SK-N-SH treated with all-trans-retinoic acid at 6 μM for 48 hours (cell line): ENCODE measurements around the gene RRP12.
A peak's percentile ranks its signal among the peaks of the same experiment; 100 is the strongest.

Experiments used
- ATAC-seq: fragments of 200-7000 bp; cut with Tn5 transposase; 3 replicates; pipeline ENCODE4 v1.9.1; 2020; ENCODE audit warnings: mild to moderate bottlenecking, moderate library complexity
- ARNTL ChIP-seq: fragments of 450-650 bp; formaldehyde crosslinking; IDR thresholded peaks from 2 replicates; pipeline ENCODE4 v1.5.0; 2020; ENCODE audit warnings: low read depth, mild to moderate bottlenecking, moderate library complexity, borderline replicate concordance
- CSDC2 ChIP-seq: fragments of 250-450 bp; sonication (Bioruptor Pico); IDR thresholded peaks from 2 replicates; pipeline ENCODE4 v1.5.0; 2020; ENCODE audit warnings: mild to moderate bottlenecking, moderate library complexity
- ESRRG ChIP-seq: fragments of 250-450 bp; sonication (Bioruptor Pico); IDR thresholded peaks from 2 replicates; pipeline ENCODE4 v1.6.1; 2021; ENCODE audit warnings: mild to moderate bottlenecking
- ISL1 ChIP-seq: fragments of 250-450 bp; sonication (Bioruptor Pico); IDR thresholded peaks from 2 replicates; pipeline ENCODE4 v2.1.2; 2022; ENCODE audit warnings: mild to moderate bottlenecking, moderate library complexity
- OSR1 ChIP-seq: fragments of 250-450 bp; sonication (Bioruptor Pico); IDR thresholded peaks from 2 replicates; pipeline ENCODE4 v1.8.0; 2022; ENCODE audit warnings: moderate library complexity, mild to moderate bottlenecking, inconsistent platforms
- PPARA ChIP-seq: fragments of 250-450 bp; sonication (Bioruptor Pico); IDR thresholded peaks from 2 replicates; pipeline ENCODE4 v1.5.0; 2020; ENCODE audit warnings: mild to moderate bottlenecking, borderline replicate concordance
- RARB ChIP-seq: fragments of 250-450 bp; sonication (Bioruptor Pico); IDR thresholded peaks from 2 replicates; pipeline ENCODE4 v1.8.0; 2021; ENCODE audit warnings: mild to moderate bottlenecking, moderate library complexity
- SNAI2 ChIP-seq: fragments of 250-450 bp; sonication (Bioruptor Pico); IDR thresholded peaks from 2 replicates; pipeline ENCODE4 v1.5.0; 2020; ENCODE audit warnings: mild to moderate bottlenecking, moderate library complexity
- TCF4 ChIP-seq: fragments of 250-450 bp; sonication (Bioruptor Pico); IDR thresholded peaks from 2 replicates; pipeline ENCODE4 v1.8.0; 2021; ENCODE audit warnings: mild to moderate bottlenecking, moderate library complexity, borderline replicate concordance
- TOX ChIP-seq: fragments of 250-450 bp; sonication (Bioruptor Pico); IDR thresholded peaks from 2 replicates; pipeline ENCODE4 v1.8.0; 2021; ENCODE audit warnings: mild to moderate bottlenecking, moderate library complexity, borderline replicate concordance
- ZC3H10 ChIP-seq: fragments of 250-450 bp; sonication (Bioruptor Pico); IDR thresholded peaks from 2 replicates; pipeline ENCODE4 v1.5.1; 2021; ENCODE audit warnings: mild to moderate bottlenecking, moderate library complexity
- ZFP3 ChIP-seq: fragments of 250-450 bp; sonication (Bioruptor Pico); IDR thresholded peaks from 2 replicates; pipeline ENCODE4 v1.5.0; 2020; ENCODE audit warnings: mild to moderate bottlenecking, moderate library complexity
- ZFP30 ChIP-seq: fragments of 450-650 bp; formaldehyde crosslinking; IDR thresholded peaks from 2 replicates; pipeline ENCODE4 v1.5.0; 2022; ENCODE audit warnings: mild to moderate bottlenecking, moderate library complexity
- ZNF565 ChIP-seq: fragments of 450-650 bp; formaldehyde crosslinking; conservative IDR thresholded peaks from 2 replicates; pipeline ENCODE4 v1.5.0; 2020; ENCODE audit warnings: low read depth, mild to moderate bottlenecking, moderate library complexity
- ZNF70 ChIP-seq: fragments of 450-650 bp; formaldehyde crosslinking; IDR thresholded peaks from 2 replicates; pipeline ENCODE4 v1.5.0; 2020; ENCODE audit warnings: mild to moderate bottlenecking, moderate library complexity
- ZNF8 ChIP-seq: fragments of 450-650 bp; formaldehyde crosslinking; IDR thresholded peaks from 2 replicates; pipeline ENCODE4 v1.5.0; 2020; ENCODE audit warnings: mild to moderate bottlenecking, moderate library complexity
- TF ChIP-seq, protein P1 (sequence below): fragments of 250-450 bp; sonication (Bioruptor Pico); IDR thresholded peaks from 2 replicates; pipeline ENCODE4 v1.5.0; 2020; ENCODE audit warnings: mild to moderate bottlenecking, moderate library complexity
- TF ChIP-seq, protein P2 (sequence below): fragments of 250-450 bp; sonication (Bioruptor Pico); IDR thresholded peaks from 2 replicates; pipeline ENCODE4 v1.5.1; 2020; ENCODE audit warnings: low read depth, mild to moderate bottlenecking, moderate library complexity
- TF ChIP-seq, protein P3 (sequence below): fragments of 250-450 bp; sonication (Bioruptor Pico); IDR thresholded peaks from 2 replicates; pipeline ENCODE4 v1.8.0; 2020; ENCODE audit warnings: mild to moderate bottlenecking, moderate library complexity, borderline replicate concordance
- TF ChIP-seq, protein P4 (sequence below): fragments of 250-450 bp; sonication (Bioruptor Pico); IDR thresholded peaks from 2 replicates; pipeline ENCODE4 v1.8.0; 2021; ENCODE audit warnings: low read depth, mild to moderate bottlenecking, moderate library complexity, borderline replicate concordance

The RRP12 gene

DNA sequence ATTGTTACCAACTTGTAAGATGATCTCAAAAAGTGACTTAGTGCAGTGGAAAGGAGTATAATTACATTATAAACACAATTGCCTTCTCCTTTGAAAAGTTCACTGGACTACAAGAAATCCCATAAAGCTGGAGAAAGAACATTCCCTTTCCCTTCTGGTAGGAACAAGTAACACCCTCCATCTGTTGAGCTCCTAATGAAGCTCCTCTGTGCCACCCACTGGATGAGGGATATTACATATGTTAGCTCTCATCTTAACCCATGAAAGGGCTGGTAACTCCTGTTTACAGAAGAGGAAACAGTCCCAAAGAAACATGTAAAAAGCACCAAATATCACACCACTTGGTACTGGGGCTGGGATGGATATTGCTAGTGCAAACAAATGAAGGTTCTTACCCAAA is 32.9 kb upstream of the RRP12 start:
- ATAC-seq, result peak; percentile 49
- TF ChIP-seq CSDC2 (CRISPR knock-in tag) (no peak), TCF4 (CRISPR knock-in tag) (no peak), ZFP30 (CRISPR knock-in tag) (no peak), ARNTL (CRISPR knock-in tag) (no peak), ZFP3 (CRISPR knock-in tag) (no peak), SNAI2 (no peak), PPARA (no peak), ESRRG (CRISPR knock-in tag) (no peak), RARB (CRISPR knock-in tag) (no peak), OSR1 (CRISPR knock-in tag) (no peak)
- TF ChIP-seq, protein P1, sequence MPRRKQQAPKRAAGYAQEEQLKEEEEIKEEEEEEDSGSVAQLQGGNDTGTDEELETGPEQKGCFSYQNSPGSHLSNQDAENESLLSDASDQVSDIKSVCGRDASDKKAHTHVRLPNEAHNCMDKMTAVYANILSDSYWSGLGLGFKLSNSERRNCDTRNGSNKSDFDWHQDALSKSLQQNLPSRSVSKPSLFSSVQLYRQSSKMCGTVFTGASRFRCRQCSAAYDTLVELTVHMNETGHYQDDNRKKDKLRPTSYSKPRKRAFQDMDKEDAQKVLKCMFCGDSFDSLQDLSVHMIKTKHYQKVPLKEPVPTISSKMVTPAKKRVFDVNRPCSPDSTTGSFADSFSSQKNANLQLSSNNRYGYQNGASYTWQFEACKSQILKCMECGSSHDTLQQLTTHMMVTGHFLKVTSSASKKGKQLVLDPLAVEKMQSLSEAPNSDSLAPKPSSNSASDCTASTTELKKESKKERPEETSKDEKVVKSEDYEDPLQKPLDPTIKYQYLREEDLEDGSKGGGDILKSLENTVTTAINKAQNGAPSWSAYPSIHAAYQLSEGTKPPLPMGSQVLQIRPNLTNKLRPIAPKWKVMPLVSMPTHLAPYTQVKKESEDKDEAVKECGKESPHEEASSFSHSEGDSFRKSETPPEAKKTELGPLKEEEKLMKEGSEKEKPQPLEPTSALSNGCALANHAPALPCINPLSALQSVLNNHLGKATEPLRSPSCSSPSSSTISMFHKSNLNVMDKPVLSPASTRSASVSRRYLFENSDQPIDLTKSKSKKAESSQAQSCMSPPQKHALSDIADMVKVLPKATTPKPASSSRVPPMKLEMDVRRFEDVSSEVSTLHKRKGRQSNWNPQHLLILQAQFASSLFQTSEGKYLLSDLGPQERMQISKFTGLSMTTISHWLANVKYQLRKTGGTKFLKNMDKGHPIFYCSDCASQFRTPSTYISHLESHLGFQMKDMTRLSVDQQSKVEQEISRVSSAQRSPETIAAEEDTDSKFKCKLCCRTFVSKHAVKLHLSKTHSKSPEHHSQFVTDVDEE (CRISPR knock-in tag), result no peak

DNA sequence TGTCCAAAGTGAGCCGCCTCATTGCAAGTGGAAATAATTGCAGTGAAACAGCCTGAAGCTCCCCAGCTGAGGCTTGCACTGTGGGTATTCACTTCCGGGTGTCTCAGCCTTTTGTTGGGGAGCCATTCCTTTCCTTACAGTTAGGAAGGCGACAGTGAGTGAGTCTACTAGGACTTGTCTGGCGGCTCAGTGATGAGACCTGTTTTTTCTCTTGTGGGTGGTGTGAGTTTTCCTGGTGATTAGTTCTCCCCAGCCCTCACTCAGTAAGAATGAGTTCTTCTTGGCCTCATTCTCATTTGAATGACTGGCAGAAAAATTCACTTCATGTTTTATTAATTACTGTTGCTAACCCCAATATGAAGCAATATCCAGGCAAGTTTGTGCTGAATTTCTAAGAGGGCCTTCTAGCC is 27.4 kb upstream of the RRP12 start:
- no peak for ATAC-seq

DNA sequence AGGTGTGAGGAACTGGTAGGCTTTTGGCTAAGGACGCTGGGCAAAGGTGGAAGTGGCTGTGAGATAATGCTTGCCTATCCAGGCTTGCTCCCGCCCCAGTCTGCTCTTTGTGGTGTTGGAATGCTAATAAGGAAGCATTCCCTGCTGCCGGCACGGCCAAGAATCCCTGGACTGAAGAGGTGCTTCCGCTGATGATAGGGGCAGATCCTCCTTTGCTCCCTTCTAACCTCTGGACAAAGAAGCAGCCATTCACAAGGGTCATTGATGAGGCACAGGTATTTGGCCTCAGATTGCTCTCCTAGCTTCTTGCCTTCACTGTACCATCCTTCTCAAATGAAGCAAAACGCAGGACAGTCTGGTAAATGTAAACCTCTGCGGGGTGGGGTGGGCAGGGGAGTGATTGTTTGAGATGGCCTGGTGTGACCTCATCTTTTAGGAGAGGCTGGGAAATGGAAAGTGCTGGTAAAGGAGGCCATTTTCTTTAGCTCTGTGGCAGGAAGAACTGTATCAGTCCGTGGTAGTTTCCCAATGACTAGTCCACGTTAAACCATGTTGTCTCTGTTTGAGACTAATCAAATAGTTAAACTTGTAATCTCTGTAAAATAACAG is 26.5 kb upstream of the RRP12 start:
- no peak for TF ChIP-seq ISL1 (CRISPR knock-in tag)
- TF ChIP-seq ZNF70 (CRISPR knock-in tag), result peak; percentile 81
- TF ChIP-seq OSR1 (CRISPR knock-in tag), result no peak
- no peak for TF ChIP-seq TCF4 (CRISPR knock-in tag)

More for the DNA sequence above, 27.4 kb upstream of the RRP12 start:
- TF ChIP-seq ZFP30 (CRISPR knock-in tag) (no peak), OSR1 (CRISPR knock-in tag) (no peak), ZFP3 (CRISPR knock-in tag) (no peak), ZNF565 (CRISPR knock-in tag) (no peak), ZNF70 (CRISPR knock-in tag) (no peak), SNAI2 (no peak), ARNTL (CRISPR knock-in tag) (no peak), ZNF8 (CRISPR knock-in tag) (no peak), CSDC2 (CRISPR knock-in tag) (no peak), PPARA (no peak), ESRRG (CRISPR knock-in tag) (no peak), TCF4 (CRISPR knock-in tag) (no peak)
- TF ChIP-seq, protein P2, sequence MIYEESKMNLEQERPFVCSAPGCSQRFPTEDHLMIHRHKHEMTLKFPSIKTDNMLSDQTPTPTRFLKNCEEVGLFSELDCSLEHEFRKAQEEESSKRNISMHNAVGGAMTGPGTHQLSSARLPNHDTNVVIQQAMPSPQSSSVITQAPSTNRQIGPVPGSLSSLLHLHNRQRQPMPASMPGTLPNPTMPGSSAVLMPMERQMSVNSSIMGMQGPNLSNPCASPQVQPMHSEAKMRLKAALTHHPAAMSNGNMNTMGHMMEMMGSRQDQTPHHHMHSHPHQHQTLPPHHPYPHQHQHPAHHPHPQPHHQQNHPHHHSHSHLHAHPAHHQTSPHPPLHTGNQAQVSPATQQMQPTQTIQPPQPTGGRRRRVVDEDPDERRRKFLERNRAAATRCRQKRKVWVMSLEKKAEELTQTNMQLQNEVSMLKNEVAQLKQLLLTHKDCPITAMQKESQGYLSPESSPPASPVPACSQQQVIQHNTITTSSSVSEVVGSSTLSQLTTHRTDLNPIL, result no peak
- TF ChIP-seq, protein P3, sequence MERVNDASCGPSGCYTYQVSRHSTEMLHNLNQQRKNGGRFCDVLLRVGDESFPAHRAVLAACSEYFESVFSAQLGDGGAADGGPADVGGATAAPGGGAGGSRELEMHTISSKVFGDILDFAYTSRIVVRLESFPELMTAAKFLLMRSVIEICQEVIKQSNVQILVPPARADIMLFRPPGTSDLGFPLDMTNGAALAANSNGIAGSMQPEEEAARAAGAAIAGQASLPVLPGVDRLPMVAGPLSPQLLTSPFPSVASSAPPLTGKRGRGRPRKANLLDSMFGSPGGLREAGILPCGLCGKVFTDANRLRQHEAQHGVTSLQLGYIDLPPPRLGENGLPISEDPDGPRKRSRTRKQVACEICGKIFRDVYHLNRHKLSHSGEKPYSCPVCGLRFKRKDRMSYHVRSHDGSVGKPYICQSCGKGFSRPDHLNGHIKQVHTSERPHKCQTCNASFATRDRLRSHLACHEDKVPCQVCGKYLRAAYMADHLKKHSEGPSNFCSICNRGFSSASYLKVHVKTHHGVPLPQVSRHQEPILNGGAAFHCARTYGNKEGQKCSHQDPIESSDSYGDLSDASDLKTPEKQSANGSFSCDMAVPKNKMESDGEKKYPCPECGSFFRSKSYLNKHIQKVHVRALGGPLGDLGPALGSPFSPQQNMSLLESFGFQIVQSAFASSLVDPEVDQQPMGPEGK, result no peak

DNA sequence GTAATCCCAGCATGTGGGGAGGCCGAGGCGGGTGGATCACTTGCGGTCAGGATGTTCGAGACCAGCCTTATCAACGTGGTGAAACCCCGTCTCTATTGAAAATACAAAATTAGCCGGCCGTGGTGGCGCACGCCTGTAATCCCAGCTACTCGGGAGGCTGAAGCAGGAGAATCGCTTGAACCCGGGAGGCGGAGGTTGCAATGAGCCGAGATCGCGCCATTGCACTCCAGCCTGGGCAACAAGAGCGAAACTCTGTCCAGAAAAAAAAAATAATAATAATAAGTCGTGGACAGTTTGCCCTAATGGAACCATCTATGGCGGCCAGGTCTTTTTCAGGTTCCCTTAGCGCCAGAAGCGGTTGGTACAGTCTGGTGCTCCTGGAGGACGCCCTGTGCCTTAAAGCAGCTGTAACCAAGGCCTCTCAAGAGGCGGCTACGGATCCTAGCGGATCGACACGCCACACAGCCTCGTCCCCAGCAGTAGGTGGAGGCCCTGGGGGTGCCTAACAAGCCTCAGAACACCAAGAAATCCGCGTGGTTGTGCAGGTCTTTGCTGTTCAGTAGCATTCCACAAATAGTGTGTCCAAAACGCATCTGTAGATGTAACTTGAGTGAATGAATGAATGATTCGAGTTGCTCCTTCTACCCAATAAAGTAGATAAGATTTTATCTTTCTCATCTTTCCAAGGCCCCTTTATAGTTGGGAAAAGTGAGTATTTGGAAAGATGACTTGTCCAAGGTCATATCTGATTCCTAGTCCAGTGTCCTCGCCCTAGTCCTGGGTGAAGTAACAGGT is 25.8 kb upstream of the RRP12 start:
- peak; percentile 43 for ATAC-seq
- no peak for TF ChIP-seq PPARA
- TF ChIP-seq ZFP3 (CRISPR knock-in tag), result no peak
- TF ChIP-seq, protein P1 (CRISPR knock-in tag), result no peak
- no peak for TF ChIP-seq CSDC2 (CRISPR knock-in tag)
- TF ChIP-seq ZNF70 (CRISPR knock-in tag), result no peak
- TF ChIP-seq, protein P2, result no peak
- TF ChIP-seq TOX, result no peak
- TF ChIP-seq ZC3H10 (CRISPR knock-in tag), result no peak
- TF ChIP-seq ZFP30 (CRISPR knock-in tag), result no peak
- no peak for TF ChIP-seq TCF4 (CRISPR knock-in tag)
- TF ChIP-seq RARB (CRISPR knock-in tag), result no peak
- TF ChIP-seq, protein P4, sequence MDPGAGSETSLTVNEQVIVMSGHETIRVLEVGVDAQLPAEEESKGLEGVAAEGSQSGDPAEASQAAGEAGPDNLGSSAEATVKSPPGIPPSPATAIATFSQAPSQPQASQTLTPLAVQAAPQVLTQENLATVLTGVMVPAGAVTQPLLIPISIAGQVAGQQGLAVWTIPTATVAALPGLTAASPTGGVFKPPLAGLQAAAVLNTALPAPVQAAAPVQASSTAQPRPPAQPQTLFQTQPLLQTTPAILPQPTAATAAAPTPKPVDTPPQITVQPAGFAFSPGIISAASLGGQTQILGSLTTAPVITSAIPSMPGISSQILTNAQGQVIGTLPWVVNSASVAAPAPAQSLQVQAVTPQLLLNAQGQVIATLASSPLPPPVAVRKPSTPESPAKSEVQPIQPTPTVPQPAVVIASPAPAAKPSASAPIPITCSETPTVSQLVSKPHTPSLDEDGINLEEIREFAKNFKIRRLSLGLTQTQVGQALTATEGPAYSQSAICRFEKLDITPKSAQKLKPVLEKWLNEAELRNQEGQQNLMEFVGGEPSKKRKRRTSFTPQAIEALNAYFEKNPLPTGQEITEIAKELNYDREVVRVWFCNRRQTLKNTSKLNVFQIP (CRISPR knock-in tag), result no peak
- TF ChIP-seq ARNTL (CRISPR knock-in tag), result no peak
- TF ChIP-seq ISL1 (CRISPR knock-in tag), result no peak

More for the DNA sequence above, 26.5 kb upstream of the RRP12 start:
- peak; percentile 20 for ATAC-seq
